HCT116 (cell line): ENCODE results near the gene SLC5A6. TPM values are rescaled to one million over a fixed set of nuclear protein-coding genes. Genes with fewer than 3 reads are reported as not detected.

ENCODE experiments used
- ATAC-seq: fragments of 200-7000 bp; cut with Tn5 transposase; 2 replicates; pipeline ENCODE4 v1.9.1; 2020; ENCODE audit warnings: mild to moderate bottlenecking, moderate library complexity
- BruUV-seq: library from RNA; stranded (reverse); fragments of 400-500 nt; replicated peaks from 2 replicates; lab custom pipeline; 2021; lab: Mats Ljungman, UMichigan
- CTCF ChIA-PET: fragments of 300-600 bp; sonication (Branson Sonifier 250); formaldehyde crosslinking; loops from one replicate; lab custom pipeline; 2021; ENCODE audit warnings: antibody characterized with exemption; lab: Charles Lee
- POLR2A ChIA-PET: fragments of 300-600, 350-600 bp; sonication (Branson Sonifier 250); formaldehyde crosslinking; loops from one replicate; lab custom pipeline; 2021; ENCODE audit warnings: antibody characterized with exemption; lab: Charles Lee
- RAD21 ChIA-PET, 2 experiments: fragments of 300-600 bp; sonication (Branson Sonifier 250); formaldehyde crosslinking; loops; one replicate each; lab custom pipeline; 2023; ENCODE audit warnings: low total read pairs in 2 of 2; ENCODE audit not compliant: uncharacterized antibody in 2 of 2, unreplicated experiment in 2 of 2, low non-redundant PET in 1 of 2; lab: Charles Lee
- DNase-seq: peaks from one replicate; pipeline ENCODE4 v3.0.0-alpha.2; 2010; ENCODE audit warnings: low read depth, low spot score
- H2AFZ ChIP-seq: fragments of 200-600 bp; shearing (Covaris generic), sonication (generic); 2 replicates; pipeline ENCODE4 v1.6.1; 2017; ENCODE audit warnings: low read depth, mixed run types, mixed read lengths, antibody characterized with exemption, low read length; ENCODE audit not compliant: poor library complexity, severe bottlenecking
- H3K27ac ChIP-seq: 2 replicates; pipeline ENCODE4 v1.5.1; 2012; ENCODE audit warnings: low read depth, low read length
- H3K27me3 ChIP-seq: fragments of 200-600 bp; sonication (generic); 2 replicates; pipeline ENCODE4 v1.6.1; 2016; ENCODE audit warnings: mixed run types, low read length, mixed read lengths; ENCODE audit not compliant: insufficient read depth
- H3K36me3 ChIP-seq, 2 experiments: fragments of 200-500 bp in 1 of 2; fragments of 200-600 bp in 1 of 2; sonication (Bioruptor generic) in 1 of 2; sonication (generic) in 1 of 2; 2 replicates each; pipeline versions ENCODE4 v1.5.1 to v1.6.1; 2014 to 2016; ENCODE audit warnings: low read length in 2 of 2, inconsistent platforms in 1 of 2, mixed read lengths in 1 of 2, mixed run types in 1 of 2; ENCODE audit not compliant: insufficient read depth in 2 of 2, control insufficient read depth in 1 of 2
- H3K4me1 ChIP-seq, 2 experiments: fragments of 200-600 bp in 1 of 2; sonication (generic) in 1 of 2; 2 replicates each; pipeline versions ENCODE4 v1.5.1 to v1.6.1; 2012 to 2017; ENCODE audit warnings: low read length in 2 of 2, inconsistent platforms in 1 of 2, mild to moderate bottlenecking in 1 of 2, mixed read lengths in 1 of 2, mixed run types in 1 of 2, moderate library complexity in 1 of 2; ENCODE audit not compliant: insufficient read depth in 2 of 2, control insufficient read depth in 1 of 2
- H3K4me2 ChIP-seq: fragments of 200-600 bp; sonication (generic); 2 replicates; pipeline ENCODE4 v1.6.1; 2017; ENCODE audit warnings: mixed run types, low read length, mixed read lengths
- H3K4me3 ChIP-seq, 2 experiments: fragments of 200-600 bp in 1 of 2; sonication (generic) in 1 of 2; replicated peaks in 1 of 2; 2 replicates each; pipeline ENCODE4 v1.5.1; 2011 to 2016; ENCODE audit warnings: low read length in 2 of 2, control low read depth in 1 of 2, low read depth in 1 of 2, mild to moderate bottlenecking in 1 of 2, mixed read lengths in 1 of 2, mixed run types in 1 of 2
- H3K79me2 ChIP-seq: fragments of 200-600 bp; sonication (generic); 2 replicates; pipeline ENCODE4 v1.6.1; 2017; ENCODE audit warnings: mild to moderate bottlenecking, mixed run types, low read length, moderate library complexity, mixed read lengths; ENCODE audit not compliant: insufficient read depth
- H3K9ac ChIP-seq: fragments of 200-600 bp; sonication (generic); 2 replicates; pipeline ENCODE4 v1.6.1; 2016; ENCODE audit warnings: low read length, mixed read lengths
- H3K9me2 ChIP-seq: fragments of 200-600 bp; sonication (generic), shearing (Covaris generic); 2 replicates; pipeline ENCODE4 v1.6.1; 2017; ENCODE audit warnings: mixed run types, mild to moderate bottlenecking, moderate library complexity; ENCODE audit not compliant: insufficient read depth
- H3K9me3 ChIP-seq, 2 experiments: fragments of 200-500 bp in 1 of 2; fragments of 200-600 bp in 1 of 2; sonication (Bioruptor generic) in 1 of 2; sonication (generic) in 1 of 2; 2 replicates each; pipeline ENCODE4 v1.6.1; 2014 to 2017; ENCODE audit warnings: low read length in 2 of 2, mixed read lengths in 2 of 2, inconsistent platforms in 1 of 2, low read depth in 1 of 2, mild to moderate bottlenecking in 1 of 2, mixed run types in 1 of 2, moderate library complexity in 1 of 2; ENCODE audit not compliant: control insufficient read depth in 1 of 2, insufficient read depth in 1 of 2
- H4K20me1 ChIP-seq: fragments of 200-600 bp; sonication (generic), shearing (Covaris generic); 2 replicates; pipeline ENCODE4 v1.6.1; 2017; ENCODE audit warnings: mixed run types, mild to moderate bottlenecking, moderate library complexity; ENCODE audit not compliant: insufficient read depth
- ATF3 ChIP-seq: IDR thresholded peaks from 2 replicates; pipeline ENCODE4 v1.6.1; 2012
- CEBPB ChIP-seq: IDR thresholded peaks from 2 replicates; pipeline ENCODE4 v1.6.1; 2012; ENCODE audit warnings: low read depth
- EGR1 ChIP-seq: IDR thresholded peaks from 2 replicates; pipeline ENCODE4 v1.6.1; 2012; ENCODE audit warnings: low read depth
- ELF1 ChIP-seq: IDR thresholded peaks from 2 replicates; pipeline ENCODE4 v1.6.1; 2012; ENCODE audit warnings: low read depth, borderline replicate concordance
- EZH2phosphoT487 ChIP-seq: fragments of 200-600 bp; IDR thresholded peaks from 2 replicates; pipeline ENCODE4 v1.6.1; 2018; ENCODE audit warnings: antibody characterized with exemption, borderline replicate concordance
- FOSL1 ChIP-seq: IDR thresholded peaks from 2 replicates; pipeline ENCODE4 v1.6.1; 2012; ENCODE audit warnings: low read depth
- JUND ChIP-seq: IDR thresholded peaks from 2 replicates; pipeline ENCODE4 v1.6.1; 2012
- REST ChIP-seq: IDR thresholded peaks from 2 replicates; pipeline ENCODE4 v1.6.1; 2012; ENCODE audit warnings: low read depth
- TCF7L2 ChIP-seq: IDR thresholded peaks from 2 replicates; pipeline ENCODE4 v1.7.0; 2011; ENCODE audit warnings: borderline replicate concordance, inconsistent platforms; ENCODE audit not compliant: insufficient read depth, insufficient read length; ENCODE audit errors: extremely low read depth
- ZBTB33 ChIP-seq: IDR thresholded peaks from 2 replicates; pipeline ENCODE4 v1.6.1; 2011; ENCODE audit warnings: mild to moderate bottlenecking, low read length, moderate library complexity; ENCODE audit not compliant: insufficient replicate concordance; ENCODE audit errors: extremely low read depth
- ZNF274 ChIP-seq: fragments of 200-500 bp; sonication (Bioruptor generic); IDR thresholded peaks from 2 replicates; pipeline ENCODE4 v1.6.1; 2014; ENCODE audit warnings: mild to moderate bottlenecking, low read depth, low read length, inconsistent platforms
- intact Hi-C: fragments of 100-400 bp; cut with micrococcal nuclease; formaldehyde crosslinking; loops from 2 replicates; pipeline ENCODE4 v1.10.0; 2022
- total RNA-seq: library from RNA; stranded (reverse); gene quantifications from one replicate; pipeline ENCODE4 v1.2.1, GENCODE V29; 2021; ENCODE audit not compliant: unreplicated experiment

Gene SLC5A6
- total RNA-seq, 1 experiment from 2014 or later, result 55.4 TPM

- Histone ChIP-seq H3K79me2 (peaks cover 60% of the 10 kb centered on the region), H3K4me1 (peaks cover 3 to 17% of the 10 kb centered on the region in 2 experiments; a peak in 3 of 4 replicates), H3K4me2 (no peak overlapping the region), H3K9me3 (no peaks in the 10 kb centered on the region), H3K27ac (no peak overlapping the region), H3K9ac (no peak overlapping the region), H3K4me3 (no peak overlapping the region), H3K9me2 (no peaks in the 10 kb centered on the region), H2AFZ (no peak overlapping the region), H4K20me1 (no peaks in the 10 kb centered on the region), H3K27me3 (no peaks in the 10 kb centered on the region), H3K36me3 (peaks cover 37 to 65% of the 10 kb centered on the region in 2 experiments)
- TF ChIP-seq REST, result no peak
- TF ChIP-seq EZH2phosphoT487, result no peak
- TF ChIP-seq EGR1, result no peak
- TF ChIP-seq ZNF274, result no peak
- TF ChIP-seq FOSL1, result no peak
- no peak for TF ChIP-seq CEBPB
- TF ChIP-seq ATF3, result no peak
- TF ChIP-seq ZBTB33, result no peak
- TF ChIP-seq JUND, result no peak
- TF ChIP-seq TCF7L2, result no peak
- no peak for TF ChIP-seq ELF1
- no peak for ATAC-seq
- intact Hi-C loops, result no loop called here
- no peak for DNase-seq
- BruUV-seq, result no TSS peak
- POLR2A ChIA-PET, result no interaction called here
- CTCF ChIA-PET, result no interaction called here
- RAD21 ChIA-PET, result no interaction called here
These were observed 9.1 kb upstream of the SLC5A6 start for GRCh38 chr2:27221166-27221565.
